GM19468 (cell line): ENCODE results near the gene PTPRG.
"Not testable (repeated sequence)": the region's sequence is repeated elsewhere in the genome, so short reads cannot be mapped to it uniquely, and the experiment has no call there.

ENCODE experiments used
- ATAC-seq: cut with Tn5 transposase; IDR thresholded peaks from one replicate; pipeline ENCODE4 v1.9.1; 2021; ENCODE audit warnings: mild to moderate bottlenecking, moderate library complexity, moderate number of reproducible peaks; ENCODE audit not compliant: unreplicated experiment; ENCODE audit errors: extremely low read depth

Gene PTPRG

DNA sequence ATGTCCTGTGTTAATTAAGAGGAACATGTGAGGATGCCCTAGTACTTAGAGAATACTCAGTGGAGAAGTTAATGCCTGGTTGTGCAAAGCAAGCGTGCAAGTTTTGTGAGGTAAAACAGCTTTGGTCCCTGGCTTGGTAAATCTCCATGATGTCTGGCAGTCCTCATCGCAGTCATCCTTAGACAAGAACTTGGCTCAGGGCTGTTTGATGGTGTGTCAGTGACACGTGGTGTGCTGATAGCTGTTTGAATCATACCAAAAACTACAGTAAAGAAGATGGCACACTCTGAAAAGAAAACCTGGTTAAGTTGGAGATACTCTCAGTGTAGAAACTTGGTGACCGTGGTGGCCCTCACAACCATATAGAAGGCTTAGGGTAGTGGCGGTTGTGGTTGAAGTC, 450.3 kb downstream of the PTPRG start:
- ATAC-seq = no peak

DNA sequence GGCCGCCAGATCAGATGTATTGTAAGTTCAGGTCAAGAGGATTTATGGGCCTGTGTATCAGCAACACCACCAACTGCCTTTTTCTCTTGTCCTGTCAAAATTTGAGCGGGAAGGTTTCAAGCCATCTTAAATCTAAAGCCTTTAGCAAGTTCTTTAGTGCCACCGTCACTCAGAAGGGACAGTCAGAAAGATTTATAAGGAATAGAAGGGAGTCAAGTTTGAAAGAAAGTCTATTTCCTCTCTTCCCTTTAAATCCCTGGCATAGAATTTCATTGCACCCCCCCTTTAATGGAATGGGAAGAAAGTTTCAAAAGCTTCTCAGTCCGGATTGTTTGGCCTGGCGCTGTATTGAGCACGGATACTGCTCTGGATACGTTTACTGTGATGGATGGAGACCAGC, 452.6 kb downstream of the PTPRG start:
- ATAC-seq = no peak

DNA sequence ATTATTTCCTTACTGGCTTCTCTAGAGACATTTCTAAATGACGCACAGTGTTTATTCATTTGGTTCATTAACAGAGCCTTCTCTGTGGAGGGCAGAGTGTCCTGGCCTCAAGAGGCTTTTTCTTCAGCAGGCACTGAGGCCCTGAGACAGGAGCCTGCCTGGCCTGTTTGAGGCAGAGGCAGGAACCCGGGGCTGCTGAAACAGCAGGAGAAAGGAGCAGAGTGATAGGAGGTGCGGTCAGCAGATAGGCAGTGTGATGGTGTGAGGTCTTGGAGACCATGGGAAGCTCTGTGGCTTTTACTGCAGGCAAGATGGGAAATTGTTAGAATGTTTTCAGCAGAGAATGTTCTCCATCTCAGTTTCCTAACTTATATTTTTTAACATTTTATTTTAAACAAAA, 453.7 kb downstream of the PTPRG start:
- ATAC-seq = no peak

DNA sequence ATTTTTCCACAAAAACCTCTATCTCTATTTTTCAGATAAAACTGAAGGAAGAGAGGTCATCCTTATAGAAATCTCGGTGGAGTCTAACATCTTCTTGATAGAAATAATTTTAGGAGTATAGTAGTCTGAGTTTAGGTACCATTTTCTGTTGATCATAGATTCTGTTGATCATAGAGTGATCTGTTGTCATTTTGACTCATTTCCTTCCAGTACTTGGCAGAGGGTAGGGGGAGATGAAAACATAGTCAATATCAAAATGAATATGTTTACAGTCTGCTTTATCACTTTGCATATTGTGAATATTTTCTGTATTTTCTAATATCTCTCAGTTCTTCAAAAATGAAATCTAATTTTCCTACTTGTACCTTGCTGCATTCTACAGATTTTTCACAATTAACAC, 458.5 kb downstream of the PTPRG start:
- no peak for ATAC-seq

DNA sequence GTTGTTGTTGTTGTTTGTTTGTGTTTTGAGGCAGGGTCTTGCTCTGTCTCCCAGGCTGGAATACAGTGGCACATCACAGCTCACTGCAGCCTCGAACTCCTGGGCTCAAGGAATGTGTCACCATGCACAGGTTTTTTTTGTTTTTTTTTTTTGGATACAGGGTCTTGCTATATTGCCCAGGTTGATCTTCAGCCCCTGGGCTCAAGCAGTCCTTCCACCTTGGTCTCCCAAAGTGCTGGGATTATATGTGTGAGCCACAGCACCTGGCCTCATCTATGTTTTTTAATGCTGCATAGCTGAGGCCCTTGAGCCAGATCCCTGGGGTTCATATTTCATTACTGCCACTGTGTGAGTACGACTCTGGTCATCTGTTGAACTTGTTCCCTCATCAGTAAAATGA, 459.3 kb downstream of the PTPRG start:
- ATAC-seq = no peak

DNA sequence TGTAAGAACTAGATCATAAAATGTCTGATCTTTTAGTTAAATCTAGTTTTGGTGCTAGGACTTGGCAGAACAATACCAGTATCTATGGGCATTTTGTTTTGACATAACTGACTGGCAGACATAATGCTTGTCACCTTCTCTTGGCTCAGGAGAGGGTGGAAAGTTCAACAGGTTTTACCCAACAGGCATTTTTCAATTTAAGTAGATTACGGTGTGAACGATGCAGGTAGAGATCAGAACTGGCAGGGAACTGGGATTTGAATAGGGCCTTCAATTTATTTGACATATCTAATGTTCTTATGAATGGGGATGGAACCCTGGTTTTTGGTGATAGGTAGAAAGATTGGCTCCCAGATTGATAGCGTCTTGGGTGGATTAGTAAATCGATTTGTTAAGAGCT, 460.9 kb downstream of the PTPRG start:
- ATAC-seq = no peak

DNA sequence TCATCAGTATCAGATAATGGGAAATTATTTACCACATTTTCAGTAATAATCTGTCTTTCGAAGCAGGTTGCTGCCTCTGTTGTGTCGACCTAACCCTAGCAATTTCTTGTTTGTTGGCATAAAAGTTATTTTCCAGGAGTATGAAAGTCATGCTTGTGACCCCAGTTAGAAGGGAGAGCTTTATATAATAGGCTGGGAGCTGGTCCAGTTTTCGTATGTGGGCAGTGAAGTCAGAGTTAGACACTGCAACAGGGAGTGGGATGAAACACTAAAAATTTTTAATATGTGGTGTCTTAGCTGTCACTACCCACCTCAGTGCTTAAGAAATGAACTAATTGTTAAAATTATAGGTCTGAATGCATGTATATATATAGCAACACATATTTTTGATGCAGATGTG, 463.5 kb downstream of the PTPRG start:
- no peak for ATAC-seq

DNA sequence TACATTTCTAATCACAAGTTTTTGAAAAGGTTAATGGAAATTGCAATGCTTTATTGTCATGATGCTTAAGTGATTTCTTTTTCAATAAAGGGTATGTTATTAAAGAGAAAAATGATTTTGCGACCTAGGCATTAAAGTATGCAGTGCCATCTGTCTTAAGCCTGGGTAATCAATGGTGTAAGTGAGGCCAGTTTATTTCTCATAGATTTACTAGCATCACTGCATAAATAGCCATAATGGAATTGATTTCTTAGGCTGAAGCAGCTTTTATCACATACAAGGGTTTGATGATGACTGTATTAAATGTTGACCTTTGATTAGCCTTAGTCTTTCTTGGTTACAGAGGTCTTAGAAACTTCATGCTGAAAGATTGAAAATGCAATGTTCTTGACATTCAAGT, 464.5 kb downstream of the PTPRG start:
- no peak for ATAC-seq

DNA sequence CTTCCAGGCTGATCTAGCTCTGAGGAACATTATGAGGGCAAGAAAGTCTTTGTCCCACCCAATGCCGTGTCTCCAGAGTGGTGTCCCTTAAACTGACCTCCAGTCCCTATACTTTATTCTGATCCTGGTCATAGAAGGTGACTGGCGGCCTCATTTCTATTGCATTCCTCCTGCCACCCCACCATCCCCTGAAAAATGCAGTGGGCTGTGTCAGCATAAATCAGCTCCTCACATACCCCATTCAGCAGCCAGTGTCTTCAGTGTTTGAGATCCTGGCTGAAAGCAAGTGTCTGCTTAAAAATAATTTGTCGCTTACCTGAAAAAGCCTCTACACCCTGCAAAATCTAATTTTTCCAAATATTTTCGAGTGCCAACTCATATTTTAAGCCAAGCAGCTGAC, 465.9 kb downstream of the PTPRG start:
- no peak for ATAC-seq

DNA sequence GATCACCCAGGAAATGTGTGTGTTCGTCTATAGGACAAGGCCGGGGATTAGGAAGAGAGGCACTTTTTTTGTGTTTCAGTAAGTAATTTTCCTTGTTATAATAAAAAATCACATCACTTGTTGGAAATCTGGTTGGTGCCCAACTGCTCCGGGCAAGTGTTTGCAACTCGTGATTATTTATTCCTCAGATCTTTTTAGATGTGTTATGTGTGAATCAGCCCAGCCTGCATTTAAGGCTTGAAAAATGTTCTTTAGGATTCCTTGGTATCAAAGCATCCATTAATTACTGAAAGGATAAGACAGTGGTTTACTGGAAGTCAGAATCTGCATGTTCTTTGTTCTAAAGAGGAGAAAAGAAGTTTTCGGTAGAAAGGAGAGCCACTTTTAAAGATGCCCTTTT, 466.4 kb downstream of the PTPRG start:
- no peak for ATAC-seq

DNA sequence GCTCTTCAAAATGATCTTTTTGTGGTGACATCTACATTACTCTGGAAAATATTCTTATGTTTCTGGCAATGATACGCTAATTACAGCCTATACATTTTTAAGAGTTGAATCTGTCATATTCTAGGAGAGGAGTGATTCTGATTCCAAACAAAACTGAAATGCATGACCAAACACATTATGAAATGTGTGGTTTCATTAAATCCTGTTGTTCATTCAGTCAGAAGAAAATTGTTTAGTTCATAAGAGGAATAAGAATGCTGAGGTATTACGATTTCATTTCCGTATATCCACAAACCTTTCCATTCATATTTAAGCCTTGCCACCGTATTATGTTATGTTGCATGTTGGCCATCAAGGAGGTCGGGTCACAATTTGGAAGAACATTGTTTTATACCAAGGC, 466.9 kb downstream of the PTPRG start:
- ATAC-seq = no peak

DNA sequence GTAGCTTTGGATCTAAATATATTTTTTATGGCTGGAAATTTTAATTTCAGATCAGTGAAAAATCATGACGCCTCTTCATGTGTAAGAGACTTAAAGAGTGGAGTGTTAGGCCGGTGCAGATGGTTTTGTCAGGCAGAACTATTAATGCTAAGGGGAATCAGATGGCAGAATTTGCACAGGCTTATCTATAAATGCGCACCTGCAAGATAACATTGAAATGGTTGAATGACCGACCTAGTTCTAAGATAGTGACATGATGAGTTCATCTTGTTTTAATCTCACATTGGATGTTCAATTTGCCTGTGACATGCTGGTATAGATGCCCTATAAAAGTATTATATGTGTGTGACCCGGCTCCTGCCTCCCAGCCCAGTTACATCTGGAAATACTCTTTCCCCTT, 471.4 kb downstream of the PTPRG start:
- no peak for ATAC-seq

DNA sequence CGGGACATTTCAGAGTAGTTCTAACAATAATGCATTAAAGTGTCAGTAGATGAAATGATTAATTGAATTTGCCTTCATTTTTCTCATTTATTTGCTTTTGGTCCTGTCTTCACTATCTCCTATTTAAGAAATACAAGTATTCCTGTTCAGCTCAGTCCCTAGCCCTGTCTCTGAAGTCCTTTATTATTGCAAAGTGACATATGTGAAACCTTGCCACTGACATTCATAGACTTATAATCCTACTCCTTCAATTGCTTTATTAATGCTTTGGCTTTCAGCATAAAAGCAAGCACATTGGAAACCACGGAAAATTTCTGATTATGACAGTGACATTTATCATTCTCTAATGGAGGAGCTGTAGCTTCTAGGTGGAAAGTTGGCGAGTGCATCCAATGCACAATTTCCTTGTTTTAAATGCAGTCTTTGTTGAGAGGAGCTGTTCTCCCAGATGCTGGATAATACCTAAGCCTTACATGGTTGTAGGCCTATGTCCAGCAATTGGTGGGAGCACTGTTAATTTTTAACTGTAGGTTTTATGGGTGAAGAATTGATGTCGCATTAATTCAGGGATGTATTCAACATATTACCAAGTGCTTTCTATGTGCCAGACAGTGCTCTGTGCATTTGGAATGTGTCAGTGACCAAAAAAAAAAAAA, 474.2 kb downstream of the PTPRG start:
- ATAC-seq = no peak

DNA sequence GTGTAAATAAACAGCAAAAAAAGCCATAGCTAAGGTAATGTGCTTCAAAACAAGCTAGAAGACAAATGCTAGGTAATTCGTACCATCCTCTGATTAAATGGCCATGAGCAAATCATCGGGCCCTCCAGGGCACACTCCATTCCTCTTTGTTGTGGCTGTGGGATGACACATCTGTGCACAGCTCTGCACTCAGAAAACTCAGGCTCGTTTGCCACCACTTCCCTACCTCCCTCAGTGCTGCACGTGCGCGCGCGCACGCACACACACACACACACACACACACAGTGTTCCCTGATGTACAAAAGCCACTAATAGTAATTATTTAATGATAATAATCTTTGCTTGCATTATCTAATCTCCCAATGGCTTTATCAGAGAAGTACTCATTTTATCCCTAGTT, 475.4 kb downstream of the PTPRG start:
- no peak for ATAC-seq

DNA sequence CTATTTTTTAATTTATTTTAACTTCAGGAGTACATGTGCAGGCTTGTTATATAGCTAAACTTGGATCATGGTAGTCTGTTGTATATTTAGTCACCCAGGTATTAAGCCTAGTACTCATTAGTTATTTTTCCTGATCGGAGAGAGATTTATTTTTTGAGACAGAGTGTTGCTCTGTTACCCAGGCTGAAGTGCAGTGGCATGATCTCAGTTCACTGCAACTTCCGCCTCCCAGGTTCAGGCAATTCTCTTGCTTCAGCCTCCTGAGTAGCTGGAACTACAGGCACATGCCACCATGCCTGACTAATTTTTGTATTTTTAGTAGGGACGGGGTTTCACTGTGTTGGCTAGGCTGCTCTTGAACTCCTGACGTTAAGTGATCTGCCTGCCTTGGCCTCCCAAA, 477.4 kb downstream of the PTPRG start:
- not testable (repeated sequence) for ATAC-seq

DNA sequence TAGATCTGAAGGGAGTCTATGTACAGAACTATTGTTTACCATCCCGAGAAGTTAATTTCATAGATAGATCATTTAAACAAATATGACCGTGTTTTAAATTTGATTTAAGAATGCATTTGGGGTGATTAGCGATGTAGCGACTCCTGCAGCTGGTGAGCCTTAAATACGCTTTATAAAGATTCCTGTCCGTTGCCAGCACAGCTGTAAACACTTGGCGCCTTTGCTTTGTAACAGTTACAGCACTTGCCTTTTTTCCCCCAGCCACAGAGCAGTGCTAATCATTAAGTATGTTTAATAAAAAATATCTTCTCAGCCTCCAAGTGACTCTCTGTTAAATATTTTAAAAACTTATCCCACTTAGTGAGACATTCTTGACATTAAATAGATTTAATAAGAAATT, 478.2 kb downstream of the PTPRG start:
- no peak for ATAC-seq

DNA sequence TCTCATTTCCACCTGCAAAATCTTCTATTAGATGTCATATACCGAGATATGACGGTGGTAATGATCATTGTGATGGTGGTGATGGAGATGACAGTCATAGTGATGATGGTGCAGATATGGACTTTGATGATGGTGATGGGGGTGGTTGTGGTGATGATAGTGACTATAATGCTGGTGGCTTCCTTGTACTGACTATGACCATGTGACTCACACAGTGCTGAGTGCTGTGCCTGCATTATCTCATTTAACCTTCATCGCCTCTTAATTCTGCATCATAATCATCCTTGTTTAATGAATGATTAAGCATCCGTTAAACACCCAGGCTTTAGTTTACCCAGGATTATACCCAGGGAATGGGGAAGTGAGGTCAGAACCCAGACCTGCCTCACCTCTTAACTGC, 480.3 kb downstream of the PTPRG start:
- no peak for ATAC-seq

DNA sequence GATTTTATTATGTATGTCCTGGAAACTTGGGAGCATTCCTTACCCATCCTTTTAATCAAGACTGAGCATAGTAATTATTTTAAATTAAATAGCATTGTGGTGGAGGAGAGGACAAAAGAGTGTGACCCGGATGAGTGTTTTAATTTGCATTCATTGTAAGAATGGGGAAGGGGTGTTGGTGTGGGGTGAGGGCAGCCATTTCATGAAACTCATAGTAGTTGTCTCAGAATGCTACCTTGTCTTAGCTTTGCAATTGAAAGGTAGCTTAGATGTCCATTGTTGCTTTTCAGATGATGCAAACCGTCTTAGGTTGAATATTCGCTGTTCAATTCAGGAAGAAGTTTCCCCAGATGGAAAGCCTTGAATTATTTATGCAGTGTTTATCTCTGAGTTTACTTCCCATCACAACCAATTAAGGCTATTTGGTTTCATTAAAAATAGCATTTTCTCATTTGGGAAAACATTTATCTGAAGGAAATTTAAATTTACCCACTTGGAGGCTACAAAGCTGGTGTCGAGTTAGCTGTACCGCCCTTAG, 483.6 kb downstream of the PTPRG start:
- no peak for ATAC-seq

DNA sequence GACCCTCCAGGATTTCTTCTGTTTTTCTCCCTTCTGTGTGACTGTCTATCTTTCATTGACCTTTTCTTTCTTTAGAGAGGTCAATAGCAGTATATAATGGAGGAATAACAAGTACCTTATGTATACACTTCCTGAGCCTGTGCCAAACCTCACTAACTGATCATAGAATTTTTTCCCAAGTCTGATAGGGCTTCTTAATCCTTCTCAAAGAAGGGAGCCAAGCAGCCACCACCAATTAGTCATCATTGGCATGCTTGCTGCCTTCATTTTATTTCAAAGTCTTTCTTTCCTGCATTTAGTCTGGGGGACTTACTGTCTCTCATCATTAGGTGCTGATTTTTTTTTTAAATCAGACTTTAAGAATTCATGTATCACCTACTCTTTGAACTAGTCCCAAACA, 485.0 kb downstream of the PTPRG start:
- ATAC-seq = no peak

DNA sequence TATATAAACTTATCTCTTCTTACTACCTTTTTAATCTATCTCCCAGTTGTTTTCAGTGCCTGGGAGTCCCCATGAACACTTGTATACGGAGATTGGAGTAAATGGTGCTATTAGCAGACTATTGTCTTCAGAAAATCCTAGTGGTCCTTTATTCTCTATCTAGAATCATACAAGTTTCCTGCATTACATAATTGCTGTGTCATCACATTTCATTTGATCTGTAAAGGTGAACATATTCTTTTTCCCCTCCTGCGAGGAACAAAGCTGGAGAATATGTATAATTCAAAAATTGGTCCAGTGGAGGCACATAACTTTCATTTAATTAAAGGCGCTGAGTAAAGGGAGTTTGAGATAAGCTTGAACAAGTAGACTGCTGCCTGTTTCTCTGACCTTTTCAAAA, 487.2 kb downstream of the PTPRG start:
- no peak for ATAC-seq

DNA sequence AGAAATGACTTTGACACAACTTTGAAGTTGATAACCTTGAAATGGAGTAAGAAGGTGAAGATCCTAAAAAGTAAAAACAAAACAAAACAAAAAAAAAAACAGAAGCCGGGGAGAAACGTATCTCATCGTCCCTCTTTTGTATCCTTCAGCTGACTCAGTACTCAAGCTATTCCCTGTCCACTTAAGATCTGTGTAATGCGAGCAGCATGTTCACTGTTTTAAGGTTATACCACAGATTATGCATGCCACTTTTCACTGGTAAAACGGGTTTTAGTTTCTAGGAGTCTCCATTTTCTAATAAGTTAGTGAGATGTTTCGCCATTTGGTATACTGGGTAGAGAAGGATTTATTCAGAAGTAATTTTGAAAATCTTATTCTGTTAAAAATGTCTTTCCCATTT, 487.7 kb downstream of the PTPRG start:
- ATAC-seq = no peak

DNA sequence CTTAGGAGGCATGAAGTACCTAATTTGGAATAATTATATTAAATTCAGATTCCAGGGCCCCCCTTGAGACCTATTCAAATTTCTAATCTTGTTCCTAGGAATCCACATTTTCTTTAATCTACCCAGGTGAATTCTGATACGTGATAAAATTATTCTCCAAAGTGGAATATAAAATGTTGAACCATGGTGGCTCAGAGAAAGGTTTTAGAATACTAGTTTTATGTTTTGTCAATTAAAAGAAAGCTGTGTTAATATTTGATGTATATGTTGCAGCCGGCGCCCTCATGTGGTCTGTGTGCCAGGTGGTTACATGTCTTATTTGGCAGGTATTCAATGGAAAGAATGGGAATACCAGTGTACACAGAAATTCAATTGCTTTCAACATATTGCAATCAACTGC, 490.1 kb downstream of the PTPRG start:
- no peak for ATAC-seq

DNA sequence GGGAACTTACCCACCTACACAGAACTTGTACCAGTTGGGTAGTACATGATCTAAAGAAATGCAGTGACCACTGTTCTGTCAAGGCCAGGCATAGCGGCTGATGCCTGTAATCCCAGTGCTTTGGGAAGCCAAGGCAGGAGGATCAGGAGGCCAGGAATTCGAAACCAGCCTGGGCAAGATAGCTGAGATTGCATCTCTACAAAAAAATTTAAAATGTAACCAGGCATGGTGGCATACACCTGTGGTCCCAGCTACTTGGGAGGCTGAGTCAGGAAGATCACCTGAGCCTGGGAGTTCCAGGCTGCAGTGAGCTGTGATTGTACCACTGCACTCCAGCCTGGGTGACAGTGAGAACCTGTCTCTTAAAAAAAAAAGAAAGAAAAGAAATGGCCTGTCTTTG, 491.0 kb downstream of the PTPRG start:
- ATAC-seq = no peak
